ENCODE measurements around the gene ADA. TPM values are rescaled to one million over a fixed set of nuclear protein-coding genes. Genes with fewer than 3 reads are reported as not detected.

ADA gene
- total and polyA plus RNA-seq, 3 donors from 2014 or later = 8.2 to 11.2 (median 10.0) TPM

DNA sequence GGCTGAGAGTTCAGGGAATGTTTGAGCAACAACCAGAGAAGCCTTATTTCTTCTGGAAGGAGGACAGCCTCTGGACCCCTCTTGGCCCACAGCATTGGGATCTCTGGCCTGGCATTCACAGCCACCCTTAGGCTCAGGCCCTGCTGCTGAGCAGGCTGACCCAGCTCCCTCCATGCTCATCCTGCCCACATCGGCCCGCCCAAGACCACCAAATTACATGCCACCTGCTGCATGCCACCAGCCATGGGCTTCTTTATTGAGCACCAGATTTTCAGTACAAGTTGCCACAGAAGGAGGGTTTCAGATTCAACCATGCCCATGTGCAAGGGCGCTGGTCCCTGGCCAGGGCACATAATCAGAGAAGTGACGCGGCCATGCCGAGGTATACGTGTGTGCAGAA lies 32.2 kb downstream of the ADA start:
- H3K36me3 ChIP-seq (ENCODE audit: low read depth, missing control alignments) = no peaks in the 10 kb centered on the region
- intact Hi-C loops (cut with DNase I; ENCODE audit: low total_unique reads) = loop anchor here (10.0 kb wide), 1 partner anchor 144 kb away; the partner anchor contains the start of gene TTPAL
- no peaks in the 10 kb centered on the region for H3K27me3 ChIP-seq

DNA sequence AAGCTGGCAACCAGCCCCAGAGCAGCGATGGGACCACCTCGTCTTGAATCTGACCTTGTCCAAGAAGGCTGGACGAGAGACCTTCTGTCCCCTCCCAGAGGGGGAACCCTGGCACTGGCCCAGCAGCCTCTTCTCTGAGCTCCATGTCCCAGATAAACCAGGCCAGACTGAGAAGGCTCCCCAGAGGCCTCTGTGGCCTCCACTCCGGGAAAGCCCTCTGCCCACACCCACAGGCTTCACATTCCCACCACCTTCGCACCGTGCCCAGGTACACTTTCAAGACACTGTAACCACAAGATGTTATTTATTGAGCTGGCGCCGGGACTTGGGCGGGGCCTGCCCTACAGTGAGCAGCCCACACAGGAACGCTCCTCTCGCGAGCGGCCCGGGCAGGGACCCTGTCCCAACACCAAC lies 33.2 kb downstream of the ADA start:
- intact Hi-C loops (cut with DNase I; ENCODE audit: low total_unique reads) = loop anchor here (10.0 kb wide), 1 partner anchor 144 kb away; the partner anchor contains the start of gene TTPAL
- no peaks in the 10 kb centered on the region for H3K27me3 ChIP-seq
- peaks cover 10% of the 10 kb centered on the region for H3K4me1 ChIP-seq
- WGBS, 2 donors = 65 to 82% methylated on average over 13 to 14 of the region's 14 CpGs
- H3K4me3 ChIP-seq = no peak overlapping the region
- H3K36me3 ChIP-seq (ENCODE audit: low read depth, missing control alignments) = no peaks in the 10 kb centered on the region
- TF ChIP-seq, protein P1, sequence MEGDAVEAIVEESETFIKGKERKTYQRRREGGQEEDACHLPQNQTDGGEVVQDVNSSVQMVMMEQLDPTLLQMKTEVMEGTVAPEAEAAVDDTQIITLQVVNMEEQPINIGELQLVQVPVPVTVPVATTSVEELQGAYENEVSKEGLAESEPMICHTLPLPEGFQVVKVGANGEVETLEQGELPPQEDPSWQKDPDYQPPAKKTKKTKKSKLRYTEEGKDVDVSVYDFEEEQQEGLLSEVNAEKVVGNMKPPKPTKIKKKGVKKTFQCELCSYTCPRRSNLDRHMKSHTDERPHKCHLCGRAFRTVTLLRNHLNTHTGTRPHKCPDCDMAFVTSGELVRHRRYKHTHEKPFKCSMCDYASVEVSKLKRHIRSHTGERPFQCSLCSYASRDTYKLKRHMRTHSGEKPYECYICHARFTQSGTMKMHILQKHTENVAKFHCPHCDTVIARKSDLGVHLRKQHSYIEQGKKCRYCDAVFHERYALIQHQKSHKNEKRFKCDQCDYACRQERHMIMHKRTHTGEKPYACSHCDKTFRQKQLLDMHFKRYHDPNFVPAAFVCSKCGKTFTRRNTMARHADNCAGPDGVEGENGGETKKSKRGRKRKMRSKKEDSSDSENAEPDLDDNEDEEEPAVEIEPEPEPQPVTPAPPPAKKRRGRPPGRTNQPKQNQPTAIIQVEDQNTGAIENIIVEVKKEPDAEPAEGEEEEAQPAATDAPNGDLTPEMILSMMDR (IDR thresholded peaks at IDR 0.05) = no peak
- TF ChIP-seq POLR2A (IDR thresholded peaks at IDR 0.05) = no peak
- no peak overlapping the region for H3K27ac ChIP-seq
- H3K9me3 ChIP-seq = no peaks in the 10 kb centered on the region
- DNase-seq = no peak

More for the DNA sequence above, 32.2 kb downstream of the ADA start:
- Histone ChIP-seq H3K9me3 (no peaks in the 10 kb centered on the region), H3K4me1 (peaks cover 10% of the 10 kb centered on the region), H3K27ac (no peak overlapping the region), H3K4me3 (no peak overlapping the region)
- WGBS, 2 donors = 96 to 97% methylated on average over 5 to 7 of the region's 7 CpGs
- TF ChIP-seq, protein P1 (IDR thresholded peaks at IDR 0.05) = no peak
- TF ChIP-seq POLR2A (IDR thresholded peaks at IDR 0.05) = no peak
- DNase-seq = no peak

DNA sequence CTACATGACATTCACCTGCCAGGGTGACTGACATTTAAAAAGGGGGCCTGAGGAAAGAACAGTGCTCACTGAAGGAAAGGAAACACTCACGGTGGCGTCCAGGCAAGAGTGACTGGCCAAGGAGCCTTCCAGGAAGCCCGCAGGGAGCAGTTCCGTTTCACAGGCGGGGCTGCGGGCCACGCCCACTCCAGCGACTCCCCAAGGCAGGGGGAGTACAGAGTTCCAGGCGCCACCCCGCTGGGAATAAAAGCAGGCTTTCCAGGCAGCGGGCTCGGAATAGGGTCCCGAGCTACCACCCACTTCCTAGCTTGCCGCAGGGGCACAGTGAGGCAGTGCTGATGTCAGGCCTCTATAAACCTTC lies 34.9 kb downstream of the ADA start:
- intact Hi-C loops (cut with DNase I; ENCODE audit: low total_unique reads) = loop anchor here (10.0 kb wide), 1 partner anchor 142 kb away; the partner anchor contains the start of gene TTPAL
- H3K4me3 ChIP-seq = no peak overlapping the region
- no peaks in the 10 kb centered on the region for H3K27me3 ChIP-seq
- WGBS, 2 donors = 72 to 77% methylated on average over 13 to 14 of the region's 14 CpGs
- no peak for DNase-seq
- no peaks in the 10 kb centered on the region for H3K9me3 ChIP-seq
- H3K4me1 ChIP-seq = peaks cover 10% of the 10 kb centered on the region
- peak overlapping the region in 1 of 2 donors; percentile 44 for H3K27ac ChIP-seq
- no peak for TF ChIP-seq POLR2A (IDR thresholded peaks at IDR 0.05)
- TF ChIP-seq, protein P1 (IDR thresholded peaks at IDR 0.05) = no peak
- no peaks in the 10 kb centered on the region for H3K36me3 ChIP-seq (ENCODE audit: low read depth, missing control alignments)

DNA sequence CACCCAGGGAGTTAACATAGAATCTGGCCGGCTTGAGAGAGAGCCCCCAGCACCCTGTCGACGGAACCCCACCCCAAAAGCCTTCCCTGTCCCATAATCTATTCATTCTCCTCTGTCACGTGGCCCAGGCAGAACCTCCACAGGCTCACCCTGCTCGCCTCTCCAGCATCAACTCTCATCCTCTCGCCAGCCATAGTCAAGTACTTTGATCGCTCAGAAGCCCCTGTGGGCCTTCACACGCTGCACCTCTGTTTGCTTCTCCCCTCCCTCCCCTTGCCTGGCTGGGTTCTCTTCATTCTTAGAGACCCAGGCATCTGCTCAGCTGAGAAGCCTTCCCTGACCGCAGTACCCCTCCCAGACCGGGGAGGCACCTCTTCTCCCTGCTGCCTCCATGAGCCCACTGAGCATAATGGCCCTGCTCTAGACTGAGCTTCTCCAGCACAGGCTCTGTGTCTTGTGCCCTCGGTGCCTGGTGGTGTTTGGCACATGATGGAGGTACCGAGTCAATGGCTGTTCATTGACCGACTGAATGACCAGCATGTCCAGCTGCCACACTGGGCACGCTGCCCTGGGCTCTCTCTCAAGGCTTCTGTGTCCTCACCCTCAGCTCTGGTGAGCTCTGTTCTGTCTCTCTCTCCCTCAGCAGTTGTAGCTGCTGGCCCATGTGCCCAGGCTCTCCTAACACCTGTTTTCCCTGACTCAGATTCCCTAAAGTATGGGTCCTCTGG lies 35.5 kb downstream of the ADA start:
- WGBS, 2 donors = 73 to 87% methylated on average over 12 to 14 of the region's 14 CpGs
- no peak overlapping the region for H3K4me3 ChIP-seq
- peak overlapping the region in 1 of 2 donors; percentile 44 for H3K27ac ChIP-seq
- no peak for DNase-seq
- TF ChIP-seq, protein P1 (IDR thresholded peaks at IDR 0.05) = no peak
- TF ChIP-seq POLR2A (IDR thresholded peaks at IDR 0.05) = no peak
- no peaks in the 10 kb centered on the region for H3K9me3 ChIP-seq
- H3K36me3 ChIP-seq (ENCODE audit: low read depth, missing control alignments) = no peaks in the 10 kb centered on the region
- H3K27me3 ChIP-seq = no peaks in the 10 kb centered on the region
- intact Hi-C loops (cut with DNase I; ENCODE audit: low total_unique reads) = loop anchor here (10.0 kb wide), 1 partner anchor 141 kb away; the partner anchor contains the start of gene TTPAL
- H3K4me1 ChIP-seq = peaks cover 10% of the 10 kb centered on the region

Data from testis (tissue), 3 donors.